Activated naive CD4-positive, alpha-beta T cell treated with anti-CD3 and anti-CD28 coated beads, Interleukin-2, amount 50 U/mL, for 72 hours (primary cell): Measurements from ENCODE around the gene UQCC5. TPM values are rescaled to one million over a fixed set of nuclear protein-coding genes. Genes with fewer than 3 reads are reported as not detected.

Experiments
- ATAC-seq, 2 donors: fragments of 150-1000 bp; cut with Tn5 transposase; 2 replicates each; pipeline ENCODE4 v1.10.0; 2021; ENCODE audit warnings: mild to moderate bottlenecking in 2 of 2, moderate library complexity in 2 of 2
- DNase-seq, 2 donors: peaks; one replicate each; pipeline ENCODE4 v3.0.0; 2021 to 2022; ENCODE audit warnings: low spot score in 2 of 2
- H3K27ac Mint-ChIP-seq, 2 donors: one replicate each; pipeline ENCODE4 v1.8.0; 2022; ENCODE audit warnings: mild to moderate bottlenecking in 2 of 2, mixed read lengths in 2 of 2
- H3K36me3 Mint-ChIP-seq, 2 donors: one replicate each; pipeline ENCODE4 v1.8.0; 2022; ENCODE audit warnings: mixed read lengths in 2 of 2
- H3K9me3 Mint-ChIP-seq, 2 donors: one replicate each; pipeline ENCODE4 v1.8.0; 2022; ENCODE audit warnings: mixed read lengths in 2 of 2
- total RNA-seq, 2 donors: library from RNA; stranded (reverse); gene quantifications; one replicate each; pipeline ENCODE4 v1.2.3, GENCODE V29; 2022

The UQCC5 gene
- total RNA-seq, 2 donors from 2014 or later = 14.1 to 16.8 TPM

GRCh38 chr3:52568069-52568468 is 31.7 kb downstream of the UQCC5 start:
- ATAC-seq = no peak
- Mint-ChIP-seq H3K9me3 (no peaks in the 10 kb centered on the region), H3K27ac (peak overlapping the region in 1 of 2 donors; percentile 7), H3K36me3 (peaks cover 0 to 6% of the 10 kb centered on the region in 2 donors)
- DNase-seq = no peak

- ATAC-seq (no peak), DNase-seq (no peak)
- Mint-ChIP-seq H3K9me3 (no peaks in the 10 kb centered on the region), H3K36me3 (peaks cover 5 to 11% of the 10 kb centered on the region in 2 donors), H3K27ac (no peak overlapping the region)
Observed at GRCh38 chr3:52570076-52570475, 33.7 kb downstream of the UQCC5 start.

DNA sequence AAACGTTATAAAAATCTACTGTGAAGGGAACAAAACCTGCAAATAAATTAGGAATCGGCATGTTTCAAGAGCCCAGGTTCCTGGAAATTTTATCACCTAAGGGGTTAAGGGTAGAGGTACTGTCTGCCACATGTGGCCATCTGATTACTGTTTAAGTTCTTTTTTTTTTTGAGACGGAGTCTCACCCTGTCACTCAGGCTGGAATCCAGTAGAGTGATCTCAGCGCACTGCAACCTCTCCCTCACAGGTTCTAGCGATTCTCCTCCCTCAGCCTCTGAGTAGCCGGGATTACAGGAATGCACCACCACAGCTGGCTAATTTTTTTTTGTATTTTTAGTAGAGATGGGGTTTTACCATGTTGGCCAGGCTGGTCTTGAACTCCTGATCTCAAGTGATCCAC is 35.8 kb downstream of the UQCC5 start:
- H3K27ac Mint-ChIP-seq = peak overlapping the region in 1 of 2 donors; percentile 55
- ATAC-seq (no peak), DNase-seq (no peak)
- no peaks in the 10 kb centered on the region for H3K9me3 Mint-ChIP-seq
- H3K36me3 Mint-ChIP-seq = peaks cover 5 to 26% of the 10 kb centered on the region in 2 donors

GRCh38 chr3:52574056-52574965 is 37.9 kb downstream of the UQCC5 start:
- peaks cover 24 to 39% of the 10 kb centered on the region in 2 donors for H3K36me3 Mint-ChIP-seq
- ATAC-seq = no peak
- peak overlapping the region in 1 of 2 donors; percentile 23 for H3K27ac Mint-ChIP-seq
- H3K9me3 Mint-ChIP-seq = no peaks in the 10 kb centered on the region
- no peak for DNase-seq

Other genes with a start within 250 kb of the UQCC5 start
- gene GLYCTK, start 248.8 kb upstream of the UQCC5 start, total RNA-seq = 10 to 100 TPM; 20.4 to 24.1 TPM
- 10 to 100 TPM; 17.5 to 19.8 TPM for gene DNAH1, start 220.3 kb upstream of the UQCC5 start, total RNA-seq
- 100 to 1,000 TPM; 100 to 148 TPM for gene BAP1, start 126.6 kb upstream of the UQCC5 start, total RNA-seq
- gene PHF7, start 125.9 kb upstream of the UQCC5 start, total RNA-seq = 10 to 100 TPM; 17.2 to 36.0 TPM
- under 1 TPM; 0.20 to 0.33 TPM for gene SEMA3G, start 91.5 kb upstream of the UQCC5 start, total RNA-seq
- 1 to 10 TPM; 6.6 to 8.4 TPM for gene TNNC1, start 82.6 kb upstream of the UQCC5 start, total RNA-seq
- 100 to 1,000 TPM in 1 of 2 donors, 10 to 100 TPM in 1; 79.7 to 105 TPM for gene NISCH, start 81.0 kb upstream of the UQCC5 start, total RNA-seq
- under 1 TPM in 1 of 2 donors, not detected in 1; 0.36 TPM for gene STAB1, start 41.3 kb upstream of the UQCC5 start, total RNA-seq
- 10 to 100 TPM; 26.5 to 30.6 TPM for gene NT5DC2, start 2.7 kb upstream of the UQCC5 start, total RNA-seq
- gene PBRM1, start 149.3 kb downstream of the UQCC5 start, total RNA-seq = 10 to 100 TPM; 69.5 to 70.1 TPM
- 100 to 1,000 TPM; 171 to 217 TPM for gene GNL3, start 149.4 kb downstream of the UQCC5 start, total RNA-seq
- gene GLT8D1, start 169.2 kb downstream of the UQCC5 start, total RNA-seq = 10 to 100 TPM; 28.4 to 35.0 TPM
- gene SPCS1, start 169.5 kb downstream of the UQCC5 start, total RNA-seq = 100 to 1,000 TPM in 1 of 2 donors, 10 to 100 TPM in 1; 94.3 to 102 TPM
- 10 to 100 TPM in 1 of 2 donors, 1 to 10 TPM in 1; 3.2 to 19.9 TPM for gene NEK4, start 234.3 kb downstream of the UQCC5 start, total RNA-seq
- not detected for gene ITIH1, start 241.0 kb downstream of the UQCC5 start, total RNA-seq